GM06990 (cell line): ENCODE measurements around the gene NR3C1.
A peak's percentile ranks its signal among the peaks of the same experiment; 100 is the strongest.

Experiments
- DNase-seq: peaks from one replicate; pipeline ENCODE4 v3.0.0-alpha.2; 2011; ENCODE audit not compliant: insufficient read length; ENCODE audit errors: extremely low read depth
- H3K27me3 ChIP-seq: replicated peaks from 2 replicates; pipeline ENCODE4 v1.6.0; 2011; ENCODE audit warnings: low read length; ENCODE audit not compliant: control insufficient read depth, insufficient read depth
- H3K36me3 ChIP-seq: 2 replicates; pipeline ENCODE4 v1.5.1; 2011; ENCODE audit warnings: low read length; ENCODE audit not compliant: control insufficient read depth, insufficient read depth
- H3K4me3 ChIP-seq: replicated peaks from 2 replicates; pipeline ENCODE4 v1.5.1; 2011; ENCODE audit warnings: low read depth, mild to moderate bottlenecking, control low read depth, low read length
- TF ChIP-seq, protein P1 (sequence below): IDR thresholded peaks from 2 replicates; pipeline ENCODE4 v1.5.1; 2011; ENCODE audit warnings: low read length, control low read depth, mild to moderate bottlenecking, inconsistent platforms; ENCODE audit not compliant: insufficient read depth, poor library complexity, severe bottlenecking

The NR3C1 gene

DNA sequence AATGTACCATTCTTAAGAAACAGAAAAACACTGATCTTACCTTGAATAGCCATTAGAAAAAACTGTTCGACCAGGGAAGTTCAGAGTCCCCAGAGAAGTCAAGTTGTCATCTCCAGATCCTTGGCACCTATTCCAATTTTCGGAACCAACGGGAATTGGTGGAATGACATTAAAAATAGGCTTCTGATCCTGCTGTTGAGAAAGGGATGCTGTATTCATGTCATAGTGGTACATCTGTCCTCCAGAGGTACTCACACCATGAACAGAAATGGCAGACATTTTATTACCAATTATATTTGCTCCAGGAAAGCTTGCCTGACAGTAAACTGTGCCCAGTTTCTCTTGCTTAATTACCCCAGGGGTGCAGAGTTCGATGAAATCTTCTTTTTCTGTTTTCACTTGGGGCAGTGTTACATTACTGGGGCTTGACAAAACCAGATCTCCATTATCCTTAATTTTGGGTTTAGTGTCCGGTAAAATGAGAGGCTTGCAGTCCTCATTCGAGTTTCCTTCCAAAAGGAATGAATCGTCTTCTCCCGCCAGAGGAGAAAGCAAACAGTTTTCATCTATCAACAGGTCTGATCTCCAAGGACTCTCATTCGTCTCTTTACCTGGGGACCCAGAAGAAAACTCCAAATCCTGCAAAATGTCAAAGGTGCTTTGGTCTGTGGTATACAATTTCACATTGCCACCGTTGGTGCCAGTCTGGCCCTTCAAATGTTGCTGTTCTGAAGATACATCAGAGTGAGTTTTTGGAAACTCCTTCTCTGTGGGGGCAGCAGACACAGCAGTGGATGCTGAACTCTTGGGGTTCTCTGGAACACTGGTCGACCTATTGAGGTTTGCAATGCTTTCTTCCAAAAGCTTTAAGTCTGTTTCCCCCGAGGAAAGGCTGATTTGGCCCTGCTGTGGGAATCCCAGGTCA lies 3.6 kb downstream of the NR3C1 start:
- H3K4me3 ChIP-seq = peak overlapping the region; percentile 94
- peaks cover 8% of the 10 kb centered on the region for H3K36me3 ChIP-seq
- TF ChIP-seq, protein P1, sequence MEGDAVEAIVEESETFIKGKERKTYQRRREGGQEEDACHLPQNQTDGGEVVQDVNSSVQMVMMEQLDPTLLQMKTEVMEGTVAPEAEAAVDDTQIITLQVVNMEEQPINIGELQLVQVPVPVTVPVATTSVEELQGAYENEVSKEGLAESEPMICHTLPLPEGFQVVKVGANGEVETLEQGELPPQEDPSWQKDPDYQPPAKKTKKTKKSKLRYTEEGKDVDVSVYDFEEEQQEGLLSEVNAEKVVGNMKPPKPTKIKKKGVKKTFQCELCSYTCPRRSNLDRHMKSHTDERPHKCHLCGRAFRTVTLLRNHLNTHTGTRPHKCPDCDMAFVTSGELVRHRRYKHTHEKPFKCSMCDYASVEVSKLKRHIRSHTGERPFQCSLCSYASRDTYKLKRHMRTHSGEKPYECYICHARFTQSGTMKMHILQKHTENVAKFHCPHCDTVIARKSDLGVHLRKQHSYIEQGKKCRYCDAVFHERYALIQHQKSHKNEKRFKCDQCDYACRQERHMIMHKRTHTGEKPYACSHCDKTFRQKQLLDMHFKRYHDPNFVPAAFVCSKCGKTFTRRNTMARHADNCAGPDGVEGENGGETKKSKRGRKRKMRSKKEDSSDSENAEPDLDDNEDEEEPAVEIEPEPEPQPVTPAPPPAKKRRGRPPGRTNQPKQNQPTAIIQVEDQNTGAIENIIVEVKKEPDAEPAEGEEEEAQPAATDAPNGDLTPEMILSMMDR = no peak
- H3K27me3 ChIP-seq = no peaks in the 10 kb centered on the region
- no peak for DNase-seq

DNA sequence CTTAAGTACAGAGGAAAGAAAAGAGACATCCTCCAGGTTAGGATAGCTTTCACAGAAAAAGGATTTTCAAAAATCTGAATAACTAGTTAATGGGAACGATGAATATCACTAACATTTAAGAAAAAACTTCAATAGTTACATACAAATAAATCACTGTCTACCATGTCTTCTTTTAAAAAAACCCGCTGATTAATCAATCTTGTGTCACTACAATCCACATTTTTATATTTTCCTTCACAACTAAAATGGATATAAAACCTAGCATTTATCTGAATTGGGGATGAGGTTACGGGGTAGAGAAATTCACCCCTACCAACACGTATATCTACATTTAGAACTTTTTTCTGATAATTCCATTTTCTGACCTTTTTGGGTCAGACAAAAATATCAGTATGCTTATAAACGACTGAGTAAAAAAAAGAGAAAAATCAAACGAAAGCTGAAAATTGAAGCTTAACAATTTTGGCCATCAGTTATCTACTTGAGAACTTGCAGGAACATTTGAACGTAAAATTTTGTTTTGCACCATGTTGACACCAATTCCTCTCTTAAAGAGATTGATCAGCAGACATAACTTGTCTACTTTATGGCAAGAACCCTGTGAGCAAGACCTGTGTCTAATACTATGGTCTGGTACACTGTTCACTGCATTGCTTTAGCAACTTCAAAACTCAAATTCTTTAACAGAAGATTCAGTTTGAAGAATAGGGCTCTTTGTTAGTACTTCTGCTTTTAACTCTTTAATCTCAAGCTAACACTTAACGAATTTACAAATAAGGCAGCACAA lies 4.8 kb downstream of the NR3C1 start:
- Histone ChIP-seq H3K36me3 (peaks cover 8% of the 10 kb centered on the region), H3K27me3 (no peaks in the 10 kb centered on the region), H3K4me3 (peak overlapping the region; percentile 94)
- TF ChIP-seq, protein P1 = no peak
- no peak for DNase-seq

DNA sequence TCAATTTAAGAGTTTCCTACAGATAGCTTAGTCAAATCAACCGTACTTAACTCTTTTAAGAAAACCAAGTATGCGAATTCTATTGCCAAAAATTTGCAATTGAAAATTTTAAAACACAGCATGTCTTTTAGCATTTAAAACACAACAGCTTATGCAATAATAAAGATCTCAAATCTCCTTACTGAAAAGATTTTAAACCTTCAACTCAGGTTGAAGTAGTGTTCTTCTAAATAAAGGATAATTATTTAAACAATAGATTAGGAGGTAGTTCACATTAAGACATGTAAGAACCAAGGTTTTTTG lies 5.5 kb downstream of the NR3C1 start:
- no peaks in the 10 kb centered on the region for H3K27me3 ChIP-seq
- DNase-seq = no peak
- TF ChIP-seq, protein P1 = no peak
- H3K36me3 ChIP-seq = peaks cover 8% of the 10 kb centered on the region
- H3K4me3 ChIP-seq = peak overlapping the region; percentile 94

DNA sequence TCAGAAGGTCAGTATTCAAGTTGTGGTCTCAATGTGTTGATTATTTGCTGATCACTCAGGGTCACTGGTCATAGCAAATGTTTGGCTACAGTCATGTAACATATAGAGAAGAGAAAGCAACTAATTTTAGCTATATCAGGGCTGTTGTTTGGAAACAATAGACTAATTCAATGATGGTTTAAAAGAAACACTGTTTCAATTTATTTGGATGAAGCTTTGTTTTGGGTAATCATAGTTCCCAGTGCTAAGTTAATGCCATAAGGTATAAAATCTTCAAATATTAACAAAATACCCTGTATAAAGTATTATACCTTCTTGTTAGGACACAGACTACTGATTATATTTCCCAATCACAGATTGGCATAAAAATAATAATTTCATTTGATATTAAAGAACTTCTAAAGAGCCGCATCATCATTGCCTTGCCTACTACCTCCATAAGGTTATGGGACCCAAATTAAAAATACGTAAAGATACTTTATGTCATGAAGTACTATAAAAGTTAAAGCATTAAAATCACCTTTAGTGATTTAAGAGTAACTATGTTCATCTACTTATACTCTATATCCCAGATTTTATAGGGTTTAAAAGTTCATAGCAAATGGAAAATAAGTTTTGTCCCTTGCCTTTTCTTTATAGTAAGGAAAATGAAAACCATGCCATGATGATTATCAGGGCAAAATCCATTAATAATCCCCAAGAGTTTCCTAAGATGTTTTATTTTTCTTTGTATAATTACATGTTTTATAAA lies 6.0 kb downstream of the NR3C1 start:
- TF ChIP-seq, protein P1 = no peak
- Histone ChIP-seq H3K4me3 (peak overlapping the region; percentile 94), H3K27me3 (no peaks in the 10 kb centered on the region), H3K36me3 (peaks cover 8% of the 10 kb centered on the region)
- DNase-seq = no peak

DNA sequence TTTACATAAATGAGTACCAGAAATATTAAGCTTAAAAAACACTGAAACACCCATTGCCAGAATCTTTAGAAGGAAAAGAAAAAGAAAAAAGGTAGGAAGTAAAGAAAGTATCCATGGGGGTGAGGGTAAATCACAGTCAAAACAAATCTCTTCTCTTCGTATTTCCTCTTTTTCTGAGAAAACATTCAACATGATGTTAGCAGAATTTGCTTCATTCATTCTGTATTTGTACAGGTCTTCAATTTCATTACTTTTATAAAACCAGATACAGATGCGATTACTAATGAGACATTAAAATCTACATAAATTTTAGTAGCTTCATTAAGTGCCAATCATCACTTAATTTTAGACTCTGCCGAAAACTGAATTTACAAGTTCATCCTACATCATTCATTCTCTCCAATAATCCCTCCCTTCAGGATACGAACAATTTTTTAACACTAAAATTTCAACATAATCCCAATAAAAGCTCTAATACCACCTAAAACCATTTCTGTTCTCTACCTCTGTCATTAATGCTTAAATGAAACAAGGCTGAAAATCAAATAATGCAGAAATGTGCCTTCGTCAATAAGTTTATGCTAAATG lies 7.0 kb downstream of the NR3C1 start:
- peak overlapping the region; percentile 94 for H3K4me3 ChIP-seq
- H3K36me3 ChIP-seq = peaks cover 8% of the 10 kb centered on the region
- TF ChIP-seq, protein P1 = no peak

More for the DNA sequence above, 7.0 kb downstream of the NR3C1 start:
- DNase-seq = peak; percentile 27
- H3K27me3 ChIP-seq = no peaks in the 10 kb centered on the region
